Glutamatergic neuron (in vitro differentiated cells): ENCODE data around the gene SAE1. TPM values are rescaled to one million over a fixed set of nuclear protein-coding genes. Genes with fewer than 3 reads are reported as not detected.
A peak's percentile ranks its signal among the peaks of the same experiment; 100 is the strongest.

Experiments
- DNase-seq: peaks from one replicate; pipeline ENCODE4 v3.0.0; 2022
- H3K27ac Mint-ChIP-seq: one replicate; pipeline ENCODE4 v1.8.0; 2020; ENCODE audit warnings: mild to moderate bottlenecking, mixed read lengths, inconsistent platforms; ENCODE audit not compliant: unreplicated experiment
- H3K27me3 Mint-ChIP-seq: one replicate; pipeline ENCODE4 v1.8.0; 2020; ENCODE audit warnings: mild to moderate bottlenecking, moderate library complexity, mixed read lengths, inconsistent platforms; ENCODE audit not compliant: unreplicated experiment
- H3K36me3 Mint-ChIP-seq: one replicate; pipeline ENCODE4 v1.8.0; 2020; ENCODE audit warnings: mild to moderate bottlenecking, mixed read lengths, inconsistent platforms; ENCODE audit not compliant: unreplicated experiment
- H3K4me1 Mint-ChIP-seq: one replicate; pipeline ENCODE4 v1.8.0; 2020; ENCODE audit warnings: mild to moderate bottlenecking, low read depth, mixed read lengths, inconsistent platforms; ENCODE audit not compliant: unreplicated experiment
- H3K4me3 Mint-ChIP-seq: one replicate; pipeline ENCODE4 v1.8.0; 2020; ENCODE audit warnings: mild to moderate bottlenecking, mixed read lengths, inconsistent platforms; ENCODE audit not compliant: unreplicated experiment
- H3K9me3 Mint-ChIP-seq: one replicate; pipeline ENCODE4 v1.8.0; 2020; ENCODE audit warnings: mild to moderate bottlenecking, moderate library complexity, mixed read lengths, inconsistent platforms; ENCODE audit not compliant: unreplicated experiment
- total RNA-seq: library from RNA; stranded (reverse); fragmentation: NEBNext Ultra II Directional; extraction: Animal tissue kit (Norgen Biotek cat#: 25700); gene quantifications from one replicate; pipeline ENCODE4 v1.2.1, GENCODE V29; 2021; ENCODE audit not compliant: unreplicated experiment
- TF ChIP-seq, protein P1 (sequence below): fragments of 200-600 bp; sonication (generic); IDR thresholded peaks from one replicate; pipeline ENCODE4 v1.5.0; 2021; ENCODE audit not compliant: partially characterized antibody, unreplicated experiment

The SAE1 gene
- total RNA-seq, 1 donor from 2014 or later = 79.9 TPM

DNA sequence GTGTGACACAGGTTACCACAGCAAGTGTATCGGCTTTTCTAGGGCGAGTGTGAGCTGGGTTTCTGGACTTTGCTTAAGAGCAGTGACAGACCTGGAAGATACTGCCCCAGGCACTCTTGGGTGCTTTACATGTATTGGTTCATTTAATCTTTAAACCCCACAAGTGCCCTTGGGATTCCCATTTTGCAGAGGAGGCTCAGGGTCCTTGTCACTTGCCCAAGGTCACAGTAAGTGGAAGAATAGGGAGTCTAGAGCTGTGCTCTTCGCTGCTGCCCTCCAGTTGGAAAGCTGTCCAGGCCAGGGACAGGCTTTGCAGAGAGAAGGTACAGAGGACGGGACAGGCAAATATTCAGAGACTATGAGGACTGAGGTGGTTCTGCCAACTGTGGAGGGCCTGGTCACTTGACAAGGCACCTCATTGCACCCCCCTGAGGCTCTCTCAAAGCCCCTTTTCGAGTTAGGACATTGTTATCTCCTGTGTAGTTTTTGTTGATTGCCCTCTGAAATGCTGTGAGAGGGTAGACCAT, 57.9 kb downstream of the SAE1 start:
- Mint-ChIP-seq H3K4me3 (no peak overlapping the region), H3K27me3 (no peaks in the 10 kb centered on the region), H3K4me1 (peaks cover 14% of the 10 kb centered on the region), H3K27ac (peak overlapping the region; percentile 72), H3K36me3 (no peaks in the 10 kb centered on the region), H3K9me3 (no peaks in the 10 kb centered on the region)
- no peak for DNase-seq
- TF ChIP-seq, protein P1, sequence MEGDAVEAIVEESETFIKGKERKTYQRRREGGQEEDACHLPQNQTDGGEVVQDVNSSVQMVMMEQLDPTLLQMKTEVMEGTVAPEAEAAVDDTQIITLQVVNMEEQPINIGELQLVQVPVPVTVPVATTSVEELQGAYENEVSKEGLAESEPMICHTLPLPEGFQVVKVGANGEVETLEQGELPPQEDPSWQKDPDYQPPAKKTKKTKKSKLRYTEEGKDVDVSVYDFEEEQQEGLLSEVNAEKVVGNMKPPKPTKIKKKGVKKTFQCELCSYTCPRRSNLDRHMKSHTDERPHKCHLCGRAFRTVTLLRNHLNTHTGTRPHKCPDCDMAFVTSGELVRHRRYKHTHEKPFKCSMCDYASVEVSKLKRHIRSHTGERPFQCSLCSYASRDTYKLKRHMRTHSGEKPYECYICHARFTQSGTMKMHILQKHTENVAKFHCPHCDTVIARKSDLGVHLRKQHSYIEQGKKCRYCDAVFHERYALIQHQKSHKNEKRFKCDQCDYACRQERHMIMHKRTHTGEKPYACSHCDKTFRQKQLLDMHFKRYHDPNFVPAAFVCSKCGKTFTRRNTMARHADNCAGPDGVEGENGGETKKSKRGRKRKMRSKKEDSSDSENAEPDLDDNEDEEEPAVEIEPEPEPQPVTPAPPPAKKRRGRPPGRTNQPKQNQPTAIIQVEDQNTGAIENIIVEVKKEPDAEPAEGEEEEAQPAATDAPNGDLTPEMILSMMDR = no peak

DNA sequence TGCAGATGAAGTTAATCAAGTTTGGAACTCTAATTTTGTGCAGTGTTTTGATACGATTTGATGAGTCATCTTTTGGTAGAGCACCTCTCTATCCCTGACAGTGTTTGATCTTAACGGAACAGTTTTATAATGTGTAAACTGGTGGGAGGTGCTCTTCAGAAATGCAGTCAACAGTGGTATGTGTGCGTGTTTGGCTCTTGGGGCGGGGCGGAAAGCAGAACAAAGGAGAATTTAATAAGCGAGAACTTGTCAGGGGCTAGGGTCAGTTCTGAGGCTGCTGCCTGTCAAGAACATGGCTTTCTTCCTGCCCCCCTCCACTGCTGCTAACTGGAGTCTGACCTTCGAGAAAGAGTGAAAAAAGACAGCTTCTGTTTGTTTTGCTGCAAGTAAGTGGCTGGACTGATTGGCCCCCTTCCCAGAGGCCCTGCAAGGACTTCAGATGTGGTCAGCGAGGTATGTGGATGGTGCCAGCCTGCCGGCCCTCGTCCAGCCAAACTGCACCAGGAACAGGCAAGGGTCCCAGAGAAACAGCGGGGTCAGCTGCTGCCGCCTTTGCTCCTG, 59.6 kb downstream of the SAE1 start:
- Mint-ChIP-seq H3K4me1 (peaks cover 14% of the 10 kb centered on the region), H3K9me3 (no peaks in the 10 kb centered on the region), H3K27me3 (no peaks in the 10 kb centered on the region), H3K4me3 (no peak overlapping the region), H3K36me3 (no peaks in the 10 kb centered on the region), H3K27ac (peak overlapping the region; percentile 34)
- TF ChIP-seq, protein P1 = no peak
- no peak for DNase-seq

DNA sequence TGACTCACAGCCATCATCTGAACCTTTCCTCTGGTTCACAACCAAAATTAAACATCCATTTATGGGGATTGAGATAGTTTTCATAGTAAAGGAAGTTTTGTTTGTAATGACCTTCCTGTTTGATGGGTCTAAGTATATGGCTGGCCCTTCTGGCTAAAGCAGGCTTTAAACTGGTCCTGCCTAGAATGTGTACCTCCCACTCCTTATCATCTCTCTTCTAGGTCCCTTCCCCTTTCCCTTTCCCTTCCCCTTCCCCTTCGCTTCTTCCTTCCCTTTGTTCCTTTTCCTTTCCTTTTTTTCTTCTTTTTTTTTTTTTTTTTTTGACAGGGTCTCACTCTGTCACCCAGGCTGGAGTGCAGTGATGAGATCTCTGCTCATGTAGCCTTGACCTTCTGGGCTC, 64.8 kb downstream of the SAE1 start:
- H3K36me3 Mint-ChIP-seq = no peaks in the 10 kb centered on the region
- H3K27ac Mint-ChIP-seq = no peak overlapping the region
- peaks cover 2% of the 10 kb centered on the region for H3K27me3 Mint-ChIP-seq
- H3K4me1 Mint-ChIP-seq = no peaks in the 10 kb centered on the region
- TF ChIP-seq, protein P1 = no peak
- H3K9me3 Mint-ChIP-seq = no peaks in the 10 kb centered on the region
- DNase-seq = no peak
- no peak overlapping the region for H3K4me3 Mint-ChIP-seq

DNA sequence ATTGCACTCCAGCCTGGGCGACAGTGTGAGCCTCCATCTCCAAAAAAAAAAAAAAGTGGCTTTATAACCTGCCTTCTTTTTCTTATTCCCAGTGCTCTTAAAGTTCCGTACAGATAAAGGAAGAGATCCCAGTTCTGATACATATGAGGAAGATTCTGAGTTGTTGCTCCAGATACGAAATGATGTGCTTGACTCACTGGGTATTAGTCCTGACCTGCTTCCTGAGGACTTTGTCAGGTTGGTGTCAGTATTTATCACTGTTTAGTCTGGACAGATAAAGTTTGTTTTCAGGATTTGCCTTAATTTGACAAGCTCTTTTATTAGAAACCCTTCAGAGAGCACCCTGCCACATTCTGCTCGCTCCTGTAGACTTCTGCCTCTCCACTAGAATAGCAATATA, 66.5 kb downstream of the SAE1 start:
- no peaks in the 10 kb centered on the region for H3K9me3 Mint-ChIP-seq
- TF ChIP-seq, protein P1 = no peak
- no peaks in the 10 kb centered on the region for H3K4me1 Mint-ChIP-seq
- H3K4me3 Mint-ChIP-seq = no peak overlapping the region
- DNase-seq = no peak
- peaks cover 4% of the 10 kb centered on the region for H3K27me3 Mint-ChIP-seq
- no peak overlapping the region for H3K27ac Mint-ChIP-seq
- H3K36me3 Mint-ChIP-seq = no peaks in the 10 kb centered on the region

DNA sequence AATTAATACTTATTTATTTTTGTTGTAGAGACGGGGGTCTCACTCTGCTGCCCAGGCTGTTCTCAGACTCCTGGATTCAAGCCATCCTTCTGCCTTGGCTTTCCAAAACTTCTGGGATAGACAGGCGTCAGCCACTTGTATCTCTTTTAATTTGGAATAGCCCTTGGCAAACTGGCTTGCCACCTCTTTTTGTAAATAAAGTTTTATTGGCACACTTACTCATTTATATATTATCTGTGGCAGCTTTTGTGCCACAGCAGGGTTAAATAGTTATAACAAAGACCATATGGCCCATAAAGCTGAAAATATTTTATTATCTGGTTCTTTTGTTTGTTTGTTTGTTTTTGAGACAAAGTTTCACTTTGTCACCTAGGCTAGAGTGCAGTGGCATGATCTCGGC, 69.9 kb downstream of the SAE1 start:
- Mint-ChIP-seq H3K9me3 (no peaks in the 10 kb centered on the region), H3K4me3 (no peak overlapping the region), H3K27ac (no peak overlapping the region), H3K36me3 (no peaks in the 10 kb centered on the region), H3K4me1 (no peaks in the 10 kb centered on the region), H3K27me3 (peaks cover 4% of the 10 kb centered on the region)
- TF ChIP-seq, protein P1 = no peak
- no peak for DNase-seq
